Stimulated activated CD8-positive, alpha-beta memory T cell treated with anti-CD3 and anti-CD28 coated beads, Interleukin-2, amount 100 ng/mL, for 1 hour (primary cell): ENCODE measurements around the gene DGKA.
"Not testable (repeated sequence)": the region's sequence is repeated elsewhere in the genome, so short reads cannot be mapped to it uniquely, and the experiment has no call there.

Experiments used
- DNase-seq, 2 donors: peaks; one replicate each; pipeline ENCODE4 v3.0.0-alpha.2; 2020; ENCODE audit warnings: low read depth in 2 of 2

DGKA gene

GRCh38 chr12:55930771-55931316, at the start of gene DGKA:
TSS of gene DGKA (plus strand) at chr12:55931162. CDS start at chr12:55936504, 5,342 bp downstream.
- DNase-seq = peak; percentile 40 to 61

- no peak for DNase-seq
Observed at GRCh38 chr12:55885113-55885512, 45.8 kb upstream of the DGKA start.

- DNase-seq = no peak
Observed at GRCh38 chr12:55891310-55891709, 39.7 kb upstream of the DGKA start.

GRCh38 chr12:55893723-55894122, 37.2 kb upstream of the DGKA start:
- DNase-seq = no peak

- no peak for DNase-seq
Observed at GRCh38 chr12:55899082-55899481, 31.9 kb upstream of the DGKA start.

- DNase-seq = no peak
Observed at GRCh38 chr12:55901881-55902490, 29.0 kb upstream of the DGKA start.

- no peak for DNase-seq
Observed at GRCh38 chr12:55906056-55906455, 24.9 kb upstream of the DGKA start.

- DNase-seq = no peak
Observed at GRCh38 chr12:55908726-55909512, 22.0 kb upstream of the DGKA start.

- no peak for DNase-seq
Observed at GRCh38 chr12:55909513-55909884, 21.5 kb upstream of the DGKA start.

GRCh38 chr12:55912908-55913307, 18.1 kb upstream of the DGKA start:
- DNase-seq = no peak

GRCh38 chr12:55915482-55915859, 15.5 kb upstream of the DGKA start:
- no peak for DNase-seq

GRCh38 chr12:55919032-55919431, 11.9 kb upstream of the DGKA start:
- DNase-seq = not testable (repeated sequence)

- no peak for DNase-seq
Observed at GRCh38 chr12:55922126-55922525, 8.8 kb upstream of the DGKA start.

GRCh38 chr12:55923648-55924047, 7.3 kb upstream of the DGKA start:
- DNase-seq = not testable (repeated sequence)

- DNase-seq = no peak
Observed at GRCh38 chr12:55925371-55925770, 5.6 kb upstream of the DGKA start.

- no peak for DNase-seq
Observed at GRCh38 chr12:55925870-55926737, 4.9 kb upstream of the DGKA start.

- peak; percentile 78 to 83 for DNase-seq
Observed at GRCh38 chr12:55926738-55927587, 4.0 kb upstream of the DGKA start.

GRCh38 chr12:55927588-55928502, 3.1 kb upstream of the DGKA start, which contains the start of gene PYM1:
TSS of gene PYM1 (minus strand) at chr12:55927894. CDS start at chr12:55927761, 133 bp downstream.
- peak; percentile 31 to 44 for DNase-seq

- peak; percentile 35 to 61 for DNase-seq
Observed at GRCh38 chr12:55929306-55929791, 1.6 kb upstream of the DGKA start.

GRCh38 chr12:55931317-55931779, 386 bp downstream of the DGKA start:
- DNase-seq = no peak
